ENCODE data around the gene RAB6B. TPM values are rescaled to one million over a fixed set of nuclear protein-coding genes. Genes with fewer than 3 reads are reported as not detected.
A peak's percentile ranks its signal among the peaks of the same experiment; 100 is the strongest.

The RAB6B gene
- total RNA-seq, 1 experiment from 2014 or later: 18.0 TPM

- H3K27me3 Mint-ChIP-seq (ENCODE audit: low read depth): peaks cover 22% of the 10 kb centered on the region
- H3K36me3 Mint-ChIP-seq: no peaks in the 10 kb centered on the region
- no peak for ATAC-seq
- H3K27ac Mint-ChIP-seq: no peak overlapping the region
- peaks cover 11% of the 10 kb centered on the region for H3K4me1 Mint-ChIP-seq
- TF ChIP-seq HMGA2 (CRISPR knock-in tag; IDR thresholded peaks at IDR 0.05): no peak
- TF ChIP-seq CTCF (IDR thresholded peaks at IDR 0.05): no peak
- no peak for TF ChIP-seq ZNF138 (CRISPR knock-in tag; conservative IDR thresholded peaks at IDR 0.05)
- no peak for TF ChIP-seq SOX15 (CRISPR knock-in tag; IDR thresholded peaks at IDR 0.05)
- no peak for TF ChIP-seq ZNF317 (CRISPR knock-in tag; IDR thresholded peaks at IDR 0.05; ENCODE audit: borderline replicate concordance, low read depth)
- no peak for TF ChIP-seq ZNF423 (CRISPR knock-in tag; IDR thresholded peaks at IDR 0.05)
- no peak for TF ChIP-seq TEAD1 (CRISPR knock-in tag; IDR thresholded peaks at IDR 0.05)
- no peak for TF ChIP-seq E2F4 (CRISPR knock-in tag; IDR thresholded peaks at IDR 0.05; ENCODE audit: borderline replicate concordance, low read depth)
- no peak for TF ChIP-seq JUN (CRISPR knock-in tag; IDR thresholded peaks at IDR 0.05)
- TF ChIP-seq ESRRA (CRISPR knock-in tag; IDR thresholded peaks at IDR 0.05; ENCODE audit: borderline replicate concordance): no peak
- no peak for TF ChIP-seq MLX (CRISPR knock-in tag; IDR thresholded peaks at IDR 0.05)
- no peak for TF ChIP-seq CREB1 (CRISPR knock-in tag; IDR thresholded peaks at IDR 0.05)
- TF ChIP-seq ETV6 (CRISPR knock-in tag; IDR thresholded peaks at IDR 0.05): no peak
- no peak for TF ChIP-seq ERG (CRISPR knock-in tag; IDR thresholded peaks at IDR 0.05)
- TF ChIP-seq OVOL2 (CRISPR knock-in tag; IDR thresholded peaks at IDR 0.05; ENCODE audit: borderline replicate concordance): no peak
- no peak for TF ChIP-seq NR1H2 (CRISPR knock-in tag; IDR thresholded peaks at IDR 0.05)
- TF ChIP-seq TCF7 (CRISPR knock-in tag; IDR thresholded peaks at IDR 0.05; ENCODE audit: low read depth): no peak
- TF ChIP-seq USF2 (CRISPR knock-in tag; IDR thresholded peaks at IDR 0.05): no peak
- TF ChIP-seq ZNF219 (CRISPR knock-in tag; IDR thresholded peaks at IDR 0.05; ENCODE audit: borderline replicate concordance): no peak
- no peak for TF ChIP-seq ZNF232 (CRISPR knock-in tag; IDR thresholded peaks at IDR 0.05)
- H3K9me3 Mint-ChIP-seq: no peaks in the 10 kb centered on the region
- CTCF ChIA-PET: interaction anchor here (1.3 to 1.7 kb wide), 3 partner anchors 34 to 282 kb away, joined by 4 to 8 read pairs (median 5); no protein-coding TSS in a partner anchor
- no peak overlapping the region for H3K4me3 Mint-ChIP-seq
- POLR2A ChIA-PET: no interaction called here
- no peak for DNase-seq (ENCODE audit: low spot score)
These were observed 35.4 kb upstream of the RAB6B start for GRCh38 chr3:133931084-133931483.

GRCh38 chr3:133930341-133930933 is 34.8 kb upstream of the RAB6B start:
- peaks cover 11% of the 10 kb centered on the region for H3K4me1 Mint-ChIP-seq
- no peaks in the 10 kb centered on the region for H3K9me3 Mint-ChIP-seq
- no peak for DNase-seq (ENCODE audit: low spot score)
- no peaks in the 10 kb centered on the region for H3K36me3 Mint-ChIP-seq
- ChIA-PET CTCF (interaction anchor here (0.6 to 1.7 kb wide), 17 partner anchors 9 to 282 kb away, joined by 3 to 17 read pairs (median 4); no protein-coding TSS in a partner anchor), POLR2A (no interaction called here)
- peak; percentile 25; the same call in 1 of the 2 replicates for ATAC-seq
- no peak overlapping the region for H3K27ac Mint-ChIP-seq
- peaks cover 22% of the 10 kb centered on the region for H3K27me3 Mint-ChIP-seq (ENCODE audit: low read depth)
- no peak overlapping the region for H3K4me3 Mint-ChIP-seq
- TF ChIP-seq KAT7 (CRISPR knock-in tag; IDR thresholded peaks at IDR 0.05; ENCODE audit: borderline replicate concordance) (no peak), FOXJ3 (CRISPR knock-in tag; IDR thresholded peaks at IDR 0.05; ENCODE audit: borderline replicate concordance) (no peak), CBFB (CRISPR knock-in tag; IDR thresholded peaks at IDR 0.05; ENCODE audit: low read depth) (no peak), E2F1 (CRISPR knock-in tag; IDR thresholded peaks at IDR 0.05) (no peak), NR3C1 (CRISPR knock-in tag; conservative IDR thresholded peaks at IDR 0.05; ENCODE audit: low read depth) (no peak), NFE2L1 (CRISPR knock-in tag; IDR thresholded peaks at IDR 0.05) (no peak), SMAD4 (CRISPR knock-in tag; IDR thresholded peaks at IDR 0.05) (no peak), FOXP1 (CRISPR knock-in tag; IDR thresholded peaks at IDR 0.05; ENCODE audit: borderline replicate concordance) (no peak), CREB1 (CRISPR knock-in tag; IDR thresholded peaks at IDR 0.05) (no peak), SP1 (CRISPR knock-in tag; conservative IDR thresholded peaks at IDR 0.05) (no peak), MYBL2 (CRISPR knock-in tag; IDR thresholded peaks at IDR 0.05) (no peak), OVOL2 (CRISPR knock-in tag; IDR thresholded peaks at IDR 0.05; ENCODE audit: borderline replicate concordance) (no peak), CREM (CRISPR knock-in tag; IDR thresholded peaks at IDR 0.05) (no peak), ZNF416 (CRISPR knock-in tag; IDR thresholded peaks at IDR 0.05) (no peak)
